ENCODE data around the gene CELF6. TPM values are rescaled to one million over a fixed set of nuclear protein-coding genes. Genes with fewer than 3 reads are reported as not detected.

Gene CELF6
- total RNA-seq, 1 donor from 2014 or later = 1.9 TPM

- TF ChIP-seq CTCF (conservative IDR thresholded peaks at IDR 0.05) = no peak
- Mint-ChIP-seq H3K4me1 (ENCODE audit: unreplicated experiment) (no peaks in the 10 kb centered on the region), H3K36me3 (no peaks in the 10 kb centered on the region), H3K4me3 (peak overlapping the region; percentile 14), H3K9me3 (no peaks in the 10 kb centered on the region), H3K27ac (peak overlapping the region; percentile 44), H3K27me3 (no peaks in the 10 kb centered on the region)
- no peak for DNase-seq (ENCODE audit: extremely low spot score, unreplicated experiment)
These were observed 38.8 kb upstream of the CELF6 start for GRCh38 chr15:72358650-72359171.

GRCh38 chr15:72358121-72358520 is 38.2 kb upstream of the CELF6 start:
- Mint-ChIP-seq H3K27me3 (no peaks in the 10 kb centered on the region), H3K4me3 (no peak overlapping the region), H3K9me3 (no peaks in the 10 kb centered on the region), H3K27ac (peak overlapping the region; percentile 44), H3K36me3 (peaks cover 3% of the 10 kb centered on the region), H3K4me1 (ENCODE audit: unreplicated experiment) (no peaks in the 10 kb centered on the region)
- TF ChIP-seq CTCF (conservative IDR thresholded peaks at IDR 0.05) = no peak
- no peak for DNase-seq (ENCODE audit: extremely low spot score, unreplicated experiment)

GRCh38 chr15:72354496-72354895 is 34.5 kb upstream of the CELF6 start:
- Mint-ChIP-seq H3K4me3 (no peak overlapping the region), H3K4me1 (ENCODE audit: unreplicated experiment) (no peaks in the 10 kb centered on the region), H3K9me3 (no peaks in the 10 kb centered on the region), H3K27me3 (no peaks in the 10 kb centered on the region), H3K27ac (no peak overlapping the region), H3K36me3 (peaks cover 12% of the 10 kb centered on the region)
- DNase-seq (ENCODE audit: extremely low spot score, unreplicated experiment) = no peak
- TF ChIP-seq CTCF (conservative IDR thresholded peaks at IDR 0.05) = no peak

GRCh38 chr15:72353266-72353665 is 33.3 kb upstream of the CELF6 start:
- Mint-ChIP-seq H3K4me1 (ENCODE audit: unreplicated experiment) (no peaks in the 10 kb centered on the region), H3K4me3 (no peak overlapping the region), H3K36me3 (peaks cover 23% of the 10 kb centered on the region), H3K27me3 (no peaks in the 10 kb centered on the region), H3K27ac (peak overlapping the region; percentile 61), H3K9me3 (no peaks in the 10 kb centered on the region)
- DNase-seq (ENCODE audit: extremely low spot score, unreplicated experiment) = no peak
- no peak for TF ChIP-seq CTCF (conservative IDR thresholded peaks at IDR 0.05)

GRCh38 chr15:72345806-72346205 is 25.8 kb upstream of the CELF6 start:
- H3K4me3 Mint-ChIP-seq = no peak overlapping the region
- no peak for TF ChIP-seq CTCF (conservative IDR thresholded peaks at IDR 0.05)
- peaks cover 12% of the 10 kb centered on the region for H3K36me3 Mint-ChIP-seq
- no peak overlapping the region for H3K27ac Mint-ChIP-seq
- no peaks in the 10 kb centered on the region for H3K27me3 Mint-ChIP-seq
- no peaks in the 10 kb centered on the region for H3K4me1 Mint-ChIP-seq (ENCODE audit: unreplicated experiment)
- H3K9me3 Mint-ChIP-seq = no peaks in the 10 kb centered on the region
- DNase-seq (ENCODE audit: extremely low spot score, unreplicated experiment) = no peak

- Mint-ChIP-seq H3K4me1 (ENCODE audit: unreplicated experiment) (no peaks in the 10 kb centered on the region), H3K9me3 (no peaks in the 10 kb centered on the region), H3K27ac (no peak overlapping the region), H3K4me3 (no peak overlapping the region), H3K36me3 (peaks cover 12% of the 10 kb centered on the region), H3K27me3 (no peaks in the 10 kb centered on the region)
- DNase-seq (ENCODE audit: extremely low spot score, unreplicated experiment) = no peak
- TF ChIP-seq CTCF (conservative IDR thresholded peaks at IDR 0.05) = no peak
These were observed 25.3 kb upstream of the CELF6 start for GRCh38 chr15:72345280-72345679.
